ENCODE measurements around the gene CREG1.
A peak's percentile ranks its signal among the peaks of the same experiment; 100 is the strongest.

CREG1 gene

GRCh38 chr1:167529829-167530474, 23.6 kb downstream of the CREG1 start:
- no peak for DNase-seq

DNA sequence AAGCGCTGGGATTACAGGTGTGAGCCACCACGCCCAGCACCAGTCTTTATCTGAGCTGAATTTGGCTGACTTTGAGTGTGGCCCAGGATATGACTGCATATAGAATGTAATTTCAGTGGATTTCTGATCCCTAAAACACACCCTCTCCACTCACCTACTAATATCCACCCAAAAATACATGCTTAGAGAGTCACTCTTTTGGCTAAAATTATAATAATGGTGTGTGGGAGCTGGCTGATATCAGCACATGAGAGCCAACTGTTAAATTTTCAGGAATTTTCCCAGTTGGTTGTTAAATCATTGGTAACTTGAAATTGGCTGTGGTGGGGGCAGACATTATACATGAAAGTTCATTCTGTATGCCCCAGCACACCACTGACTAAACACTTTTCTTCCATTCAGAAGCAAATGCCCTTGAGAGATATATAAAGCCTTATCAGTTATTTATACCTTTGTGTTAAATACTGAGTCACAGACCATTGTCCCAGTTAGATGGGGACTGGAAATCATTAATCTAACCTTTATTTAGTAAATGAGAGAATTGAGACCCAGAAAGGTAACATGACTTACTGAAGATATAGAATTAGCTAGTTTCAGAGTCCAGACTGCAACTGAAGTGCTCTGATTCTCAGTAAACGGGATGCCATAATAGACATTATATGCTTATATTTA, 25.4 kb downstream of the CREG1 start:
- no peak for DNase-seq

DNA sequence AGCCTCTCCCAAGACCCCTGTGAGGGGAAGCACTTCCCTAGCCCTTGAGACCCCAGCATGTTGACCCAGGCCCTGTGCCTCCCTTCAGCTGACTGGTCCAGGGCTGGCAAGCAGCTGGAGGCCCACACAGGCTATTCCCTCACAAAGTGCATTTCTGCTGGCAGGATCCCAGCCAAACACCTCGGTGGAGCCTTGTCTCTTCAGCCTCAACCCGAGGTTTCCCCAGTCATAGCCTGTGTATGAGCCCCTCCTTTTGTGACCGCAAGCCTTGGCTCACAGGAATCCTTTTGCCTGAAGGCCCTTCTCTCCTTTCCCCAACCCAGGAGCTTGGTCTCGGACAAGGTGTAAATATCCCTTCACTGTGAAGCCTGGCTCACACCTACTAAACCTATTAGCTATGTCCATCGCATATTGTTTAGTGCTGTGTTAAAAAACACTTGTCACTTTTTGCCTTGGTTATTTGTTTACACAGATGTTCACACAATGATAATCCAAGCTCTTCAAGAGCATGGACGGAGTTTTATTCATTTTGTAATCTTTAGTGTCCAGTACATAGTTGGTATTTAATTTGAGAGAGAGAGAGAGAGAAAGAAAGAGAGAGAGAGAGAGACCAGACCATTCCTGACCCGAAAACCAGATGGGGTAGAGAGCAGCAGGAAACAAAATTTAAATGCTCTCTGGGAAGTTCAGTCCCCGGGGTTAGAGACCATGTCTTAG, 26.7 kb downstream of the CREG1 start:
- DNase-seq, result no peak

- DNase-seq, result no peak
These were observed 28.9 kb downstream of the CREG1 start for GRCh38 chr1:167524651-167525050.

GRCh38 chr1:167522246-167522645, 31.3 kb downstream of the CREG1 start:
- DNase-seq, result no peak

DNA sequence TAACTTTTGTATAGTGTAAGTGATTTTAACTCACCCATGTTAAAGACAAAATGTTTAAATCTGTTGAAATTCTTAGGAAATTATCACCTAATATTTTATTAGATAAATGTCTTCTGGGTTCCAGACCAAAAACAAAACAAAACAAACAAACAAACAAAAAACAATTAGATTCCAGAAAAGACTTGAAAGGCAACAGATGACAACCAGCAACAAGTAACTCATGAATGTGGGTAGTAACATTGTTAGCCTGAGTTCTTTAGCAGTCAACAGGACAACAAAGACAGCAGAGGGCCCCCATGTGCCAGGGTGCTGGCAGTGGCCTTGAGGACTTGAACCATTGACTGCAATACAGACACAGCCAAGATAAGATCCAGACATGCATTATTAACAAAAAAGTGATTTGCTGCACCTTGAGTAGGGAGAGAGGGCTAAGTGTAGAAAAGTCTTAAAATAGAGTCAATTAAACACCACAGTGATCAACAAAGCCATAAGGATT, 32.8 kb downstream of the CREG1 start:
- no peak for DNase-seq

- no peak for DNase-seq
These were observed 35.2 kb downstream of the CREG1 start, which contains the start of gene CD247 for GRCh38 chr1:167518331-167518700. CD247 (minus strand) TSS chr1:167518529; CDS start chr1:167518465, 64 bp downstream.

DNA sequence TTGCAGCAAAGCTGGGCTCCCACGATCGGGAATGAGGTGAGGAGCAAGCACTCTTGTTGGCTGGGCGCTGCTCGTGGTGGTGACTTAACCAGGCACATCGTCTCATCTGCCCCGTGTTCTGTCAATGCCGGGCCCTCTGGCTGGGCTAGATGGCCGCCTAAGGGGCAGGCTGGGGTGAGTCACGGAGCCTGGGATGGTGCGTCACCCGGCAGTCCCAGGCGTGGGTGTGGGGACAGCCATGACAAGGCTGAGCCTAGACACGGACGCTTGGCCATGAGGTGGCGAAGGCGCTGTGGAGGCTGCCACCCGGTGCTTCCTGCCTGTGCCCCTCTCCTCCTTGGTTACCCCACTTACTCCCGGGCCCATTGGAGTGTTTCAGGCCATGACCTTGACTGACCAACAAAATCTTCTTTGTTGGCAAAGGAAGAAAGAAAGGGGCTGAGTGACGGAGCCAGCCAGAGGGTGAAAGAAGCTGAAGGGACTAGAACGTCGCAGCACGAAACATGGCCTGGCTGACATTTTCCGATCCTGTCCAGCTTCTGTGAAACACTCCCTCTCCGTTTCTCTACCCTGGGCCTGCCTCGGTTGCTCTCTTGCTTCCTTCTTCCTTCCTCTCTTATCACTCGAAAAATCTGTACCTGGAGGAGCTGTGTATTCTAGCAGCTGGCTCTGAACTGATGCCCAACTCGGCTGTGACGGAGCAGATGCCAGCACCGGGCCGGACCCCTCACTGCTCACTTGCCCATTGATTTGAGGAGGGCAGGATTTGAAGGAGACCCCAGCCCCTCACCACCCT, 35.8 kb downstream of the CREG1 start:
- DNase-seq, result no peak

DNA sequence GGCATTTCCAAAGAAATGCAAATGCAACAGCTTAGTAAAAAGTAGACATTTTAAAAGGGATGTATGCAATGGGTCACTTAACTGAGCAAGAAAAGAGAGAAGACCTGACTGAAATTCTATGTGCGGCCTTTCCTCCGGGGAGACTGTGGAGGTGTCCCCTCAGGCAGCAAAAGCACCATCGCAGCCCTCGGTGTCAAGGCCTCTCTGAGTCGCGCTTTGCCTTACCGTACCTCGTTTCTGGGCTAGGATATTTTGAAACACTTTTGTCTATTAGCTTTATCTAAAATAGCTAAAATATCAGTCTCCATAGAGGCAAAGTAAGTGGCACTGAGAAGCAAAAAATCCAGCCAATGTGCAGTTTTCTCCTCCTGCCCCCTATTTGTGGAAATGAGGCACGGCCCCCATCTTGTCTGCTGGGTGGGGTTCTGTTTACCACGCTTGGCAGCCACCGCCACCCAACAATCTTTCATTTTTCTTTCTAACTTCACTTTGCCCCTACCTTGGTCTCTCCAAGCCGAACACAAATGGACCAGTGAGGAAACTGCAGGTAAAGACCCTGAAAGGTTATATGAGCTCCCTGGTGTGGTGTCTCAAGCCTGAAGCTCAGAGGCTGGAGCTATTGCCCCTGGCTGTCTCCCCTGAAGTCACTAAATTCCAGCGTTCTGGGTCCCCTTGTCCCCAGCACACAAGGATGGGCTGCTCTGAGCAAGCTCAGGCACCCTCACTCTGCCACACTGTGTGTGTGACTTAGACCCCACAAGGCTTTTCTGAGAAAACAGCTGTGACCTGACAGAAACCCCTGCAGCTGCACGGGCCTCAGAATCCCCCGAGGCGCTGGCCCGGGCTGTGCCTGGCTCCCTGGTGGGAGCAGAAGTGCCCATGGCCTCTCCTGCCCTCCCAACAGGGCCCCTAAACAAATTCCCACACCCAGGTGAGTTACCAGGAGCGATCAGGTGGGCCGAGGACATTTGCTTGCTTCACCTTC, 36.9 kb downstream of the CREG1 start:
- DNase-seq, result no peak

- DNase-seq, result no peak
These were observed 37.7 kb downstream of the CREG1 start for GRCh38 chr1:167515893-167516321.

- no peak for DNase-seq
These were observed 38.1 kb downstream of the CREG1 start for GRCh38 chr1:167515461-167515860.

DNA sequence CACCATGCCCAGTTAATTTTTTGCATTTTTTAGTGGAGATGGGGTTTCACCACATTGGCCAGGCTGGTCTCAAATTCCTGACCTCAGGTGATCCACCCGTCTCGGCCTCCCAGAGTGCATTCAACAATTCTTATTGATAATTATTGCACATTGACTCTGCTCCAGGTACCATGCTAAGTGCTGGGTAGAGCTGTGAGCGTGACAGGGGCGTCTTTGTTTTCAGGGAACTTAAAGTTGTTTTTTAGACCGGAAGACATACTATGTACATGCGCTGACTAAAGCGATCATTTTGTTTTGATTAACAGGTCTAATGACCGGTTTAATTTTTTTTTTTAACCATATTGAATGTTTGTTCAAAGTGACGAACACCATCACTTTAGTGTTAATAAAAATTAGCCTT, 39.3 kb downstream of the CREG1 start:
- no peak for DNase-seq

DNA sequence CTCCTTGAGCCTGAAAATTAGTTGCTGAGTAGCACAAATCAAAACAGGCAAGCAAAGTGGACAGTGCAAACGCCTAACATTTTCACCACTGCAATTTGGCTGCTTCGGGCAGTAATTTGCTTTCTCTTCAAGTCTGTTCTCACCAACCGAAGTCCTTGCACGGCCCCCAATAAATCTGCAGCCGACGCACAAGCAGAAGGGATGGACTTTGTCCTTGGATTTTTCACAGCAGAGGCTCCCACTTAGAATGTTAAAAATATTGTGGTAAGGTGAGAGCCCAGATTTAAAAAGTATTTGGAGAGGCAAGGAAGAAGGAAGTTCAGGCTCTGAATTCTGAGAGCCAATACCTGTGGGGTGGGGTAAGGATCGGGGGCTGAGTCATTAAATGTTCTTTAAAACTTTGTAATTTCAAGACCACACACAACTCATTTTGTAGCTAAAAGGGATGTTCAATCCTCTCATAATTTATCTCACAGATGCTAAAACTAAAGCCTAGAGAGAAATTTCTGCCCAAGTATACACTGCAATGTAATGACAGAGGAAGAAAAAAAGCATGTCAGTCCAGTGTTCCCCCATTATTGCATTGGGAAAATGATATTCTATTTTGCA, 41.4 kb downstream of the CREG1 start:
- DNase-seq, result peak; percentile 70

DNA sequence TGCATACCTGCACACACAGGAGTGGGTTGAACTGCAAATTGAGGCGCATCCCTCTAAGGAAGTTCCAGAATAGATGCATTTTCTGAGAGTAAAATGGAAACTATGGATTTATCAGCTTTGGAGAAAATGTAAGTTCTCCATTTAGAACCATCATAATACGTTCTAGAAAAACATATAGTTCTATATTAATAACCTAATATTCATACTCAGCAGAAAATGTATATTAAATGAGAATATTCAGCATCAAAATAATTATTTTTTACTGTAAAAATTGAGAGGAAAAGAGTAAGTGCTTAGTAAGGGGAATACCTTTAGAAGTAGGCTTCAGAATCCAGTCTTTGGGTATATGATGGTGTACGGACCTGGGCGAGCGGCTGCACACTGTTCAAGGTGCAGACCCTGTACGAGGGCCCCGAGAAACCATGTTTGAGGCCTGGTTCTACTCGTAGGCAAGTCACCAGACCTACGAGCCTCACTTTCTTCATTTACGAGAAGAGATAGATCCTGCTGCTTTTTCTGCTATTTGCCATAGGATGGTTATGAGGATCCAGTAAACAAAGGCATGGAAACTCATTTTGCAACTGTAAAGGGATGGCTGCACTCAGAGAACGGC, 42.1 kb downstream of the CREG1 start:
- DNase-seq, result no peak

DNA sequence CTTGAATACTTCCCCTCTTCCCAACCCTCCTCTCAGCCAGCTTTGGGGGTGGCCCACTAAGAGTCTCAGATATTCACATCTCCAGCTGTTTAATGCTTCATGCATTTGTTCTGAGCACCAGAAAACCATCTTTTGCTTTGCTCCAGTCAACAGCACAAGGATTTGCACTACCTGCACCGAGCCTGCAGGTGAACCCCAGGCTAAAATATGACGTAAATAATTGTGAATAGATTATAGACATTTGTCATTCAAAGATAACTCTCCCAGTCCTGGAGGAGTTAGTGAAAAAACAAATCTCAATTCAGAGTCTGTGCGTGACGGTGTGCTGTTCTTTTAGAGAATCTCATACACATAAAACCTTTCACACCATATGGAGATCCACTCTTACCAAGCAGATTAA, 42.7 kb downstream of the CREG1 start:
- no peak for DNase-seq

- DNase-seq, result no peak
These were observed 43.3 kb downstream of the CREG1 start for GRCh38 chr1:167510244-167510643.

DNA sequence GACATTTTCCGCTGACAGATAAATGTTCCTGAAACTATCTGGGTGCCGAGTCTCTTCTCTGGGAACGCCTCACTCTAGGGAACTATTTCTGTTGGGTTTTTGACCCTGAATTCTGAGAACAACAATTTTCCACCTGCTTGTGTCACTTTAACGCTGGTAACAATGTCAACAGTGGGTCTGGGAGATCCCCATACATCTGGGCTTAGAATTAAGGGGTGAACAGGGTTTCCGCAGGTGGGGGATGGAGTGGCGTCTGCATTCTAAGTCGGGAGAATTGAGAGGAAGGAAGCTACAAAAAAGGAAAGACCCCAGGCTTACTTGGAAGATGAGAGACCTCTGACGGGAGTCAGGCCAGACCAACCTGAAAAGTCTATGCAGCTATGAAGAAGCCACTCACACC, 44.0 kb downstream of the CREG1 start:
- DNase-seq, result no peak

GRCh38 chr1:167507719-167508118, 45.8 kb downstream of the CREG1 start:
- no peak for DNase-seq

DNA sequence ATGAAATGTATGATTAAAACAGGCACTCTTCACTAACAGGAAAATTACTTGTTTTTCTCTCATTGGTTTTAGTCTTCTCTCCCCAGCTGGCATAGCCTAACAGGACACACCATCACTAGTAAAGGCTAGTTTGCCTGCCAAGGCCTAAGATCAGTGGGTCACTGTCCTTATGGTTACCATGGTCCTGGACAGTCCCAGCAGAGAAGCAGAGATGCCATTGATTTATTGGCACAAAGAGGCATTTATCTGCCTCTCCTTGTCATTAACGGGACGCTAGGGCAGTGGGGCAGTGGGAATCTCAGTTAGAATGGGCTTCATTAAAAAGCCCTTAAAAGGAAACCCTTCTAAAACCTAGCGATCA, 49.1 kb downstream of the CREG1 start:
- no peak for DNase-seq

GRCh38 chr1:167503626-167504466, 49.7 kb downstream of the CREG1 start:
- DNase-seq, result no peak

All from NCI-H2227 treated with DMSO at 0.1 percent for 48 hours (cell line).